GM12874 (cell line): ENCODE measurements around the gene MAN1B1.

Experiments
- TF ChIP-seq, protein P1 (sequence below): IDR thresholded peaks from 2 replicates; pipeline ENCODE4 v1.5.1; 2011; ENCODE audit warnings: low read depth, mild to moderate bottlenecking, control low read depth, low read length, moderate library complexity; ENCODE audit not compliant: insufficient read depth

Gene MAN1B1

DNA sequence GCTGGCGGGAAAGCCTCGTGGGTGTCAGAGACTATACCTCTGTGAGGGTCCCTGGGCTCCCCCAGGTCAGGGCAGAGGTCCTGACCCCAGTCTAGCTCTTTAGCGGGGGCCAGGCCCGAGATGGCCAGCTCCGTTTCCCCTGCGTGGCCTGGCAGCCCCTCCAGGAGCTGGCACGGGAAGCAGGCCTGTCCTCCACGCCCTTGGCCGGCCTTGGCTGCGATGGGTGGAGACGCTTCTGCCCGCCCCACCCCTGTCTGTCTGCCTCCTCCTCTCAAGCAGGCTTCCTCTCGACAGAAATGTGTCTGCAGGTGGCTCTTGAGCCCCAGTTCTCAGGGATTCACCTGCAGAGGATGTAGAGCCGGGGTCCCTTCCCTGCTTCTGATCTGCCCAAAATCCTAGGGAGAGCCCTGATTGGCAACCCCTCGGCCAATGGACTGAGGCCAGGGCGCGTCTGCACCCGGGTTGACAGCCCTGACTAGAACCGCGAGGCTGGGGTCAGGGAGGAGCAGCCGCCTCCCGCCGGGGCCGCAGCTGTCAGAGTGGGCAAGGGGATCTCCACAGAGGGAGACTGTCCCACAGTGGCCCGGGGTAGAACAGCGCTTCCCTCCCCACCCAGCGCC is 49.6 kb downstream of the MAN1B1 start:
- TF ChIP-seq, protein P1, sequence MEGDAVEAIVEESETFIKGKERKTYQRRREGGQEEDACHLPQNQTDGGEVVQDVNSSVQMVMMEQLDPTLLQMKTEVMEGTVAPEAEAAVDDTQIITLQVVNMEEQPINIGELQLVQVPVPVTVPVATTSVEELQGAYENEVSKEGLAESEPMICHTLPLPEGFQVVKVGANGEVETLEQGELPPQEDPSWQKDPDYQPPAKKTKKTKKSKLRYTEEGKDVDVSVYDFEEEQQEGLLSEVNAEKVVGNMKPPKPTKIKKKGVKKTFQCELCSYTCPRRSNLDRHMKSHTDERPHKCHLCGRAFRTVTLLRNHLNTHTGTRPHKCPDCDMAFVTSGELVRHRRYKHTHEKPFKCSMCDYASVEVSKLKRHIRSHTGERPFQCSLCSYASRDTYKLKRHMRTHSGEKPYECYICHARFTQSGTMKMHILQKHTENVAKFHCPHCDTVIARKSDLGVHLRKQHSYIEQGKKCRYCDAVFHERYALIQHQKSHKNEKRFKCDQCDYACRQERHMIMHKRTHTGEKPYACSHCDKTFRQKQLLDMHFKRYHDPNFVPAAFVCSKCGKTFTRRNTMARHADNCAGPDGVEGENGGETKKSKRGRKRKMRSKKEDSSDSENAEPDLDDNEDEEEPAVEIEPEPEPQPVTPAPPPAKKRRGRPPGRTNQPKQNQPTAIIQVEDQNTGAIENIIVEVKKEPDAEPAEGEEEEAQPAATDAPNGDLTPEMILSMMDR, result no peak

DNA sequence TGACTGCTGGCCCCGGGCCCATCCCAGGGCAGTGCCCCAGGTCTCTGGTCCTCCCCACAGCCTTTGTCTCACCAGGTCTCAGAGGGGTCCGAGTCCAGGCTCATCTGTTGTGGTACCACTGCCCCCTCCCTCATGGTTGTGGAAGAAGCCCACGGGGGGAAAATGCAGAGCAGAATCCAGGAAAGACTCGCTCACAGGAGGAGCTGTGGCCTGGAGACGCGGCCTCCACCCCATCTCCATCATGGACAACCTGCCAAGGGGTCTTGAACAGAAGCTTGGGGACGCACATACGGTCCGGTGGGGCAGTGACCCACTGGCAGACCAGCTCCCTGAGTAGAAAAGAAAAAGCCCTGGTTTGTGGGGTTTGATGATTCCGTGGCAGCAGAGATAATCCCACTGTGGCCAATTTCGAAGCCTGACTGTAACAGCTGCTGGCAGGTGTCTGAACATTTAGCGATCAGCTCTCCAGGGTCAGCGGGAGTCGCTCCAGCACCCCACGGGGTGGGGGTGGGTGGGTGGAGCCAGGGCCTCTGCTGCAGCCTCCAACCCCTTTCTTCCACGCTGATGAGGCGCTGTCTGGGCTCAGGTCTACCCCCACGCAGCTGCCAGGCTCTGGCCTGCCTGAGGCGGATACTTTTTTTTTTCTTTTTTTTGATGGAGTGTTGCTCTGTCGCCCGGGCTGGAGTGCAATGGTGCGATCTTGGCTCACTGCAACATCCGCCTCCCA is 50.3 kb downstream of the MAN1B1 start:
- TF ChIP-seq, protein P1, result no peak

DNA sequence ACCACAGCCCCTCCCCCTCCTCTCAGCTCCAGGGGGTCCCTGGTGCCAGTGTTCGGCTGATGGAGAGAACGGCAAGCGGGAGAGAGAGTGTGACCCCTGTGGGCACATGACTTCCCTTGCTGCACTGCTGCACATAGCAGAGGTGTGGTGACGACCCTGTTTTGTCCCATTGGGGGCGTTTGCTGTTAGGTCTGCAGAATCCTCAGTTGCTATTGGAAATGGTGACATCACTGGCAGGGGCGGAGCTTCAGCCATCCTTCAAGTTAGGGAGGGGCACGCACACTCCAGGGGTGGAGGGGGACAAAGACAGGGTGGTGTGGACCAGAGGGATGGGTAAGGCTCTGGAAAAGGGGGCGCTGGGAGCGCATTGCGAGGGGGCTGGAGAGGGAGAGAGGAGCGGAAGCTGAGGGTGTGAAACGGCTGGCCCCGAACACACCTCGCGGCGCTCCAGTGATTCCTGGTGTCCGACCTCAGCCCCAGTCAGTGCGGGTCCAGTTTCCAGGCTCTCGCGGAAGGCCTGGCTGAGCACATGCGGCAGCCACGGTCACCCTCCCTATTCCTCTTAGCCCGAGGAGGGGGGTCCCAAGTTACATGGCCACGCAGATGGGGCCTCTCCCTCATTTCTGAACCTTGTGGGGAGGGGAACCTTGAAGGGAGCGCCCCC is 51.4 kb downstream of the MAN1B1 start:
- TF ChIP-seq, protein P1, result no peak

DNA sequence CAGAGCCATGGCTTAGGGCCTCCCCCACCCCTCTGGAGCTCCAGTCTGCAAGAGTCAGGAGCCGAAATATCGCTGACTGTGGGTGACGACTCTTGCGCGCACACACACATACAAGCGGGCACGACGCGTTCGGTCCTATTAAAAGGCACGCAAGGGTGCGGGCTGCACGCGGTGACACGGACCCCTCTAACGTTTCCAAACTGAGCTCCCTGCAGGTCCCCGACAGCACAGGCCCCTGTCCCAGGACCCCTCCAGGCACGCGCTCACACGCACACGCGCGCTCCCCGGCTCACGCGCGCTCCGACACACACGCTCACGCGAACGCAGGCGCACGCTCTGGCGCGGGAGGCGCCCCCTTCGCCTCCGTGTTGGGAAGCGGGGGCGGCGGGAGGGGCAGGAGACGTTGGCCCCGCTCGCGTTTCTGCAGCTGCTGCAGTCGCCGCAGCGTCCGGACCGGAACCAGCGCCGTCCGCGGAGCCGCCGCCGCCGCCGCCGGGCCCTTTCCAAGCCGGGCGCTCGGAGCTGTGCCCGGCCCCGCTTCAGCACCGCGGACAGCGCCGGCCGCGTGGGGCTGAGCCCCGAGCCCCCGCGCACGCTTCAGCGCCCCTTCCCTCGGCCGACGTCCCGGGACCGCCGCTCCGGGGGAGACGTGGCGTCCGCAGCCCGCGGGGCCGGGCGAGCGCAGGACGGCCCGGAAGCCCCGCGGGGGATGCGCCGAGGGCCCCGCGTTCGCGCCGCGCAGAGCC is 52.1 kb downstream of the MAN1B1 start, which contains the start of gene GRIN1:
Gene GRIN1 (plus strand): TSS at position 433 of the 746 bp plus-strand sequence. CDS start 333 bp downstream, outside the sequence.
- TF ChIP-seq, protein P1, result no peak

DNA sequence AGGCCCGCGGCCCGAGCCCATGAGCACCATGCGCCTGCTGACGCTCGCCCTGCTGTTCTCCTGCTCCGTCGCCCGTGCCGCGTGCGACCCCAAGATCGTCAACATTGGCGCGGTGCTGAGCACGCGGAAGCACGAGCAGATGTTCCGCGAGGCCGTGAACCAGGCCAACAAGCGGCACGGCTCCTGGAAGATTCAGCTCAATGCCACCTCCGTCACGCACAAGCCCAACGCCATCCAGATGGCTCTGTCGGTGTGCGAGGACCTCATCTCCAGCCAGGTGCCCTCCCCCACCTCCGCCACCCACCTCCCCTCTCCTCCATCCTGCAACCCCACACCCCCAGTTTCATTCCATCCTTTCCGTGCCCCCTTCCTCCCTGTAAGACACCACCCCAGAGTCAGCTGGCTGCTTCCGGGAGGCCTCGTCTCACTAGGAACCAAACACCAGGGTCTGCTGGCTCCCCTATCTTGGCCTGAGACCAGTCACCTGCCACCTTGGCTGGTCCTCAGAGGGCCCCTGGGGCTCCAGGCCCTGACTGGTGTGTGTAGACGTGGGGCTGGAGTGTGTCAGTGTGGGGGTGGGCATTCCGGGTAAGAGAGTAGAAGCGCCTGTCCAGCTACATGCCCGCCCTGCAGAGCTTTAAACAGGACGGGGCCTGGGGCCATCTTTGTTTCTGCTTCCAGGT is 52.8 kb downstream of the MAN1B1 start:
- TF ChIP-seq, protein P1, result no peak

DNA sequence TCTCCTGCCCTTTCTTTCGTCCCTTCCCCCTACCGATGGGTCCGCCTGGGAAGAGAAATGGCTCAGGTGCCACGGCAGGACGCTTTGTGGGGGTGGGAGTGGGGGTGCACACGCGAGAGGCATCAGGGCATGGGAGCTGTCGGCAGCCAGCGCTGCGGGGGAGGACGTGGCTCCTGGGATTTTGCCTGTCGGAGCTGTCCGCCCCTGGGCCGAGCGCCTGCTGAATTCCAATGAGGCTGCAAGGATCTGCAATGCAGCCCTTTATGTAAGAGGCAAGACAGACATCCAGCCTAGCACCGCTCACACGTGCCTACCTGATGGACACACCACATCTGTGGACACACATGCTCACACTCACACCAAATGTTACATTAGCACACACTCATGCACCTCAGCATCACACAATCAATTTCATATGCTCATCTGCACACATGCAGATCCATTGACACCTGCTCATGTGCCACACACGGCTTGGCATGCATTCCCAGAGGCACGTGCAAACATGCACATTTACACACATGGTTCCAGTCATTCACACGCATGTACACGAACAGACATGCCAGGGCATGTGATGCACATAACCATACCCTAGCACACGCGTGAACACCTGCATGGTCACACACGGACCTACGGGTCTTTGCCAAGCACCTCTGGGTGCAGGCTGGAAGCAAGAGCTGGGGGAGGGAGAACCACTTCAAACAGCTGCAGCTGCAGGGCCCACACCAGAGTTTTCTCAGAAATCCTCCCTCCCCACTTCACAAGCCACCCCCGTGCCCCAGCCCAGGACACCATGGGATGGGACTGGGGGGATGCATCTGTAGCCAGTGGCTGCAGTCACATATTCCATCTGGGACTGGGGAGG is 53.6 kb downstream of the MAN1B1 start:
- TF ChIP-seq, protein P1, result no peak
